HUES48 (cell line): Measurements from ENCODE around the gene RNF11.
"Not testable (repeated sequence)": the region's sequence is repeated elsewhere in the genome, so short reads cannot be mapped to it uniquely, and the experiment has no call there.

Experiments
- H3K27ac ChIP-seq: one replicate; pipeline ENCODE4 v1.7.0; 2013; ENCODE audit warnings: low read depth, low read length, inconsistent platforms
- H3K27me3 ChIP-seq: 2 replicates; pipeline ENCODE4 v1.6.1; 2013; ENCODE audit warnings: mild to moderate bottlenecking, low read length; ENCODE audit not compliant: control insufficient read depth, insufficient read depth
- H3K36me3 ChIP-seq: 2 replicates; pipeline ENCODE4 v1.6.1; 2013; ENCODE audit warnings: low read length; ENCODE audit not compliant: control insufficient read depth, insufficient read depth
- H3K4me1 ChIP-seq: 2 replicates; pipeline ENCODE4 v1.6.1; 2013; ENCODE audit warnings: mild to moderate bottlenecking, low read length; ENCODE audit not compliant: control insufficient read depth, insufficient read depth
- H3K4me3 ChIP-seq: 2 replicates; pipeline ENCODE4 v1.5.1; 2013; ENCODE audit warnings: mild to moderate bottlenecking, low read depth, low read length
- H3K9ac ChIP-seq: 2 replicates; pipeline ENCODE4 v1.6.1; 2013; ENCODE audit warnings: mild to moderate bottlenecking, low read depth, low read length, moderate library complexity
- H3K9me3 ChIP-seq: 2 replicates; pipeline ENCODE4 v1.6.1; 2013; ENCODE audit warnings: low read length; ENCODE audit not compliant: control insufficient read depth, insufficient read depth

The RNF11 gene

GRCh38 chr1:51228471-51228870 lies 7.6 kb upstream of the RNF11 start:
- H3K4me3 ChIP-seq, H3K9ac ChIP-seq, H3K27ac ChIP-seq, H3K36me3 ChIP-seq, H3K4me1 ChIP-seq, H3K9me3 ChIP-seq, H3K27me3 ChIP-seq: not testable (repeated sequence)

- Histone ChIP-seq H3K27ac (no peak overlapping the region), H3K36me3 (no peaks in the 10 kb centered on the region), H3K9ac (no peak overlapping the region), H3K4me3 (no peak overlapping the region), H3K4me1 (peaks cover 5% of the 10 kb centered on the region), H3K27me3 (peaks cover 8% of the 10 kb centered on the region; the same call in 1 of the 2 replicates), H3K9me3 (no peaks in the 10 kb centered on the region)
Measured at GRCh38 chr1:51230501-51231078, 5.5 kb upstream of the RNF11 start.

- Histone ChIP-seq H3K4me1 (peaks cover 8% of the 10 kb centered on the region), H3K4me3 (no peak overlapping the region), H3K27ac (no peak overlapping the region), H3K36me3 (no peaks in the 10 kb centered on the region), H3K27me3 (peaks cover 8% of the 10 kb centered on the region; the same call in 1 of the 2 replicates), H3K9ac (no peak overlapping the region), H3K9me3 (no peaks in the 10 kb centered on the region)
Measured at GRCh38 chr1:51231120-51231519, 5.0 kb upstream of the RNF11 start.

GRCh38 chr1:51231896-51232295 lies 4.2 kb upstream of the RNF11 start:
- Histone ChIP-seq H3K27ac (no peak overlapping the region), H3K36me3 (no peaks in the 10 kb centered on the region), H3K27me3 (peaks cover 8% of the 10 kb centered on the region; the same call in 1 of the 2 replicates), H3K9me3 (no peaks in the 10 kb centered on the region), H3K4me3 (no peak overlapping the region), H3K4me1 (peaks cover 8% of the 10 kb centered on the region), H3K9ac (no peak overlapping the region)

- not testable (repeated sequence) for H3K4me3 ChIP-seq, H3K36me3 ChIP-seq, H3K9ac ChIP-seq, H3K9me3 ChIP-seq, H3K27me3 ChIP-seq, H3K27ac ChIP-seq
- H3K4me1 ChIP-seq, result peaks cover 18% of the 10 kb centered on the region
Measured at GRCh38 chr1:51234236-51234635, 1.8 kb upstream of the RNF11 start.

GRCh38 chr1:51234721-51235425 lies 1.2 kb upstream of the RNF11 start:
- H3K4me1 ChIP-seq, result peaks cover 20% of the 10 kb centered on the region
- H3K9me3 ChIP-seq, result no peaks in the 10 kb centered on the region
- no peak overlapping the region for H3K27ac ChIP-seq
- no peaks in the 10 kb centered on the region for H3K36me3 ChIP-seq
- H3K27me3 ChIP-seq, result peaks cover 8% of the 10 kb centered on the region; the same call in 1 of the 2 replicates
- H3K9ac ChIP-seq, result no peak overlapping the region
- no peak overlapping the region for H3K4me3 ChIP-seq

GRCh38 chr1:51236531-51237350 lies 668 bp downstream of the RNF11 start:
- Histone ChIP-seq H3K27ac (peak overlapping the region; percentile 81), H3K27me3 (peaks cover 8% of the 10 kb centered on the region; the same call in 1 of the 2 replicates), H3K36me3 (no peaks in the 10 kb centered on the region), H3K4me1 (peaks cover 29% of the 10 kb centered on the region), H3K9me3 (no peaks in the 10 kb centered on the region), H3K4me3 (peak overlapping the region; percentile 99), H3K9ac (peak overlapping the region; percentile 81)

GRCh38 chr1:51237351-51238033 lies 1.4 kb downstream of the RNF11 start:
- peak overlapping the region; percentile 99 for H3K4me3 ChIP-seq

GRCh38 chr1:51238034-51238403 lies 1.9 kb downstream of the RNF11 start:
- Histone ChIP-seq H3K36me3 (no peaks in the 10 kb centered on the region; the same call in 1 of the 2 replicates), H3K27ac (peak overlapping the region; percentile 50), H3K4me1 (peaks cover 37% of the 10 kb centered on the region), H3K9me3 (no peaks in the 10 kb centered on the region), H3K27me3 (peaks cover 8% of the 10 kb centered on the region; the same call in 1 of the 2 replicates), H3K9ac (0 out of 2 replicates have a peak overlapping the region, but pooled peaks have one; percentile 5), H3K4me3 (peak overlapping the region; percentile 99)

More at GRCh38 chr1:51237351-51238033, 1.4 kb downstream of the RNF11 start:
- no peaks in the 10 kb centered on the region for H3K36me3 ChIP-seq
- no peaks in the 10 kb centered on the region for H3K9me3 ChIP-seq
- H3K27ac ChIP-seq, result peak overlapping the region; percentile 81
- peaks cover 36% of the 10 kb centered on the region for H3K4me1 ChIP-seq
- H3K9ac ChIP-seq, result peak overlapping the region; percentile 81; the same call in 1 of the 2 replicates
- H3K27me3 ChIP-seq, result peaks cover 8% of the 10 kb centered on the region; the same call in 1 of the 2 replicates

GRCh38 chr1:51240084-51240483 lies 4.0 kb downstream of the RNF11 start:
- Histone ChIP-seq H3K9me3 (no peaks in the 10 kb centered on the region), H3K27me3 (peaks cover 4% of the 10 kb centered on the region; the same call in 1 of the 2 replicates), H3K4me3 (no peak overlapping the region), H3K36me3 (no peaks in the 10 kb centered on the region; the same call in 1 of the 2 replicates), H3K9ac (no peak overlapping the region), H3K4me1 (peaks cover 37% of the 10 kb centered on the region), H3K27ac (no peak overlapping the region)
